Rectal smooth muscle tissue (tissue), 1 donor: ENCODE results near the gene PIAS1.
"Not testable (repeated sequence)": the region's sequence is repeated elsewhere in the genome, so short reads cannot be mapped to it uniquely, and the experiment has no call there.

Experiments used
- H3K27ac ChIP-seq: one replicate; pipeline ENCODE4 v1.7.0; 2013; ENCODE audit warnings: low read depth, low read length, inconsistent platforms
- H3K27me3 ChIP-seq: one replicate; pipeline ENCODE4 v1.7.0; 2013; ENCODE audit warnings: low read length; ENCODE audit not compliant: control insufficient read depth, insufficient read depth
- H3K36me3 ChIP-seq: one replicate; pipeline ENCODE4 v1.7.0; 2013; ENCODE audit warnings: low read length; ENCODE audit not compliant: control insufficient read depth, insufficient read depth
- H3K4me1 ChIP-seq: one replicate; pipeline ENCODE4 v1.7.0; 2013; ENCODE audit warnings: low read length; ENCODE audit not compliant: control insufficient read depth, insufficient read depth
- H3K4me3 ChIP-seq: one replicate; pipeline ENCODE4 v1.7.0; 2013; ENCODE audit warnings: low read length
- H3K9ac ChIP-seq: one replicate; pipeline ENCODE4 v1.7.0; 2013; ENCODE audit warnings: low read length

Gene PIAS1

GRCh38 chr15:68057758-68058157 lies 3.6 kb downstream of the PIAS1 start:
- Histone ChIP-seq H3K4me3 (no peak overlapping the region), H3K27ac (no peak overlapping the region), H3K36me3 (no peaks in the 10 kb centered on the region), H3K27me3 (no peaks in the 10 kb centered on the region), H3K9ac (no peak overlapping the region), H3K4me1 (peaks cover 8% of the 10 kb centered on the region)

GRCh38 chr15:68058970-68059369 lies 4.9 kb downstream of the PIAS1 start:
- not testable (repeated sequence) for H3K27ac ChIP-seq, H3K4me1 ChIP-seq

GRCh38 chr15:68059630-68060029 lies 5.5 kb downstream of the PIAS1 start:
- no peak overlapping the region for H3K4me3 ChIP-seq
- H3K9ac ChIP-seq = no peak overlapping the region
- no peaks in the 10 kb centered on the region for H3K36me3 ChIP-seq
- no peaks in the 10 kb centered on the region for H3K27me3 ChIP-seq
- no peak overlapping the region for H3K27ac ChIP-seq
- H3K4me1 ChIP-seq = peaks cover 5% of the 10 kb centered on the region

More at GRCh38 chr15:68058970-68059369, 4.9 kb downstream of the PIAS1 start:
- H3K4me3 ChIP-seq, H3K9ac ChIP-seq, H3K27me3 ChIP-seq, H3K36me3 ChIP-seq: not testable (repeated sequence)

GRCh38 chr15:68061171-68061570 lies 7.1 kb downstream of the PIAS1 start:
- Histone ChIP-seq H3K27ac (no peak overlapping the region), H3K27me3 (no peaks in the 10 kb centered on the region), H3K4me1 (peaks cover 3% of the 10 kb centered on the region)

GRCh38 chr15:68061602-68062001 lies 7.5 kb downstream of the PIAS1 start:
- H3K36me3 ChIP-seq = no peaks in the 10 kb centered on the region
- no peak overlapping the region for H3K4me3 ChIP-seq
- H3K4me1 ChIP-seq = no peaks in the 10 kb centered on the region

More at GRCh38 chr15:68061171-68061570, 7.1 kb downstream of the PIAS1 start:
- Histone ChIP-seq H3K9ac (no peak overlapping the region), H3K4me3 (no peak overlapping the region), H3K36me3 (no peaks in the 10 kb centered on the region)

GRCh38 chr15:68062214-68062613 lies 8.1 kb downstream of the PIAS1 start:
- Histone ChIP-seq H3K4me3 (no peak overlapping the region), H3K4me1 (no peaks in the 10 kb centered on the region), H3K36me3 (no peaks in the 10 kb centered on the region), H3K27me3 (no peaks in the 10 kb centered on the region), H3K9ac (no peak overlapping the region), H3K27ac (no peak overlapping the region)

More at GRCh38 chr15:68061602-68062001, 7.5 kb downstream of the PIAS1 start:
- no peak overlapping the region for H3K27ac ChIP-seq
- H3K9ac ChIP-seq = no peak overlapping the region
- no peaks in the 10 kb centered on the region for H3K27me3 ChIP-seq

GRCh38 chr15:68062946-68063465 lies 8.9 kb downstream of the PIAS1 start:
- Histone ChIP-seq H3K4me1 (no peaks in the 10 kb centered on the region), H3K27me3 (no peaks in the 10 kb centered on the region), H3K27ac (no peak overlapping the region), H3K9ac (no peak overlapping the region), H3K4me3 (no peak overlapping the region), H3K36me3 (no peaks in the 10 kb centered on the region)

GRCh38 chr15:68063606-68064005 lies 9.5 kb downstream of the PIAS1 start:
- no peaks in the 10 kb centered on the region for H3K4me1 ChIP-seq
- H3K4me3 ChIP-seq = no peak overlapping the region
- H3K36me3 ChIP-seq = no peaks in the 10 kb centered on the region
- H3K27ac ChIP-seq = no peak overlapping the region
- no peaks in the 10 kb centered on the region for H3K27me3 ChIP-seq
- no peak overlapping the region for H3K9ac ChIP-seq

- no peaks in the 10 kb centered on the region for H3K36me3 ChIP-seq
- H3K9ac ChIP-seq = no peak overlapping the region
- H3K4me1 ChIP-seq = peaks cover 3% of the 10 kb centered on the region
- no peaks in the 10 kb centered on the region for H3K27me3 ChIP-seq
- H3K4me3 ChIP-seq = no peak overlapping the region
- H3K27ac ChIP-seq = no peak overlapping the region
Measured at GRCh38 chr15:68073576-68074288, 19.6 kb downstream of the PIAS1 start.

GRCh38 chr15:68075764-68076385 lies 21.8 kb downstream of the PIAS1 start:
- no peak overlapping the region for H3K9ac ChIP-seq
- no peak overlapping the region for H3K4me3 ChIP-seq
- H3K36me3 ChIP-seq = no peaks in the 10 kb centered on the region
- no peaks in the 10 kb centered on the region for H3K27me3 ChIP-seq
- no peak overlapping the region for H3K27ac ChIP-seq
- peaks cover 3% of the 10 kb centered on the region for H3K4me1 ChIP-seq

GRCh38 chr15:68078365-68078764 lies 24.2 kb downstream of the PIAS1 start:
- no peaks in the 10 kb centered on the region for H3K36me3 ChIP-seq
- H3K4me3 ChIP-seq = no peak overlapping the region
- no peak overlapping the region for H3K9ac ChIP-seq
- peaks cover 6% of the 10 kb centered on the region for H3K4me1 ChIP-seq
- no peak overlapping the region for H3K27ac ChIP-seq
- H3K27me3 ChIP-seq = no peaks in the 10 kb centered on the region

GRCh38 chr15:68080334-68080733 lies 26.2 kb downstream of the PIAS1 start:
- H3K27me3 ChIP-seq = no peaks in the 10 kb centered on the region
- no peak overlapping the region for H3K27ac ChIP-seq
- no peak overlapping the region for H3K4me3 ChIP-seq
- H3K36me3 ChIP-seq = no peaks in the 10 kb centered on the region
- no peak overlapping the region for H3K9ac ChIP-seq
- peaks cover 6% of the 10 kb centered on the region for H3K4me1 ChIP-seq

GRCh38 chr15:68080783-68081182 lies 26.7 kb downstream of the PIAS1 start:
- no peak overlapping the region for H3K27ac ChIP-seq
- H3K4me3 ChIP-seq = no peak overlapping the region
- H3K9ac ChIP-seq = no peak overlapping the region
- peaks cover 6% of the 10 kb centered on the region for H3K4me1 ChIP-seq
- H3K27me3 ChIP-seq = no peaks in the 10 kb centered on the region
- H3K36me3 ChIP-seq = no peaks in the 10 kb centered on the region
